ENCODE measurements around the gene PTGES.

Gene PTGES

DNA sequence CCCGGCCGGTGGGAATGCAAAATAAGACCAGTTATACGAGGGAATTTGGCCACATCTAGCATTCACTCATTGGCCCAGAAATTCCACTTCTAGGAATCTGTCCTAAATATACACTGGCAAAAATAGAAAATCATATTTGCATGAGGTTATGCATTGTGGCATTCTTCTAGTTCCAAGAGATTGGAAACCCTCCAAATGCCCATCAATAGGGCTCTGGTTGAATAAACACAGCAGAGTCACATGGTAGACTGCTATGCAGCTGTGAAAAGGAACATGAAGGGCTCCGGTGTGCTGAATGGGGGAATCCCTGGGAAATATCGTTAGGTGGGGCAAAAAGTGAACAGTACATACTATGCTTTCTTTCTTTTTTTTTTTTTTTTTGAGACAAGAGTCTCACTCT, 36.8 kb downstream of the PTGES start:
- no peak for DNase-seq

DNA sequence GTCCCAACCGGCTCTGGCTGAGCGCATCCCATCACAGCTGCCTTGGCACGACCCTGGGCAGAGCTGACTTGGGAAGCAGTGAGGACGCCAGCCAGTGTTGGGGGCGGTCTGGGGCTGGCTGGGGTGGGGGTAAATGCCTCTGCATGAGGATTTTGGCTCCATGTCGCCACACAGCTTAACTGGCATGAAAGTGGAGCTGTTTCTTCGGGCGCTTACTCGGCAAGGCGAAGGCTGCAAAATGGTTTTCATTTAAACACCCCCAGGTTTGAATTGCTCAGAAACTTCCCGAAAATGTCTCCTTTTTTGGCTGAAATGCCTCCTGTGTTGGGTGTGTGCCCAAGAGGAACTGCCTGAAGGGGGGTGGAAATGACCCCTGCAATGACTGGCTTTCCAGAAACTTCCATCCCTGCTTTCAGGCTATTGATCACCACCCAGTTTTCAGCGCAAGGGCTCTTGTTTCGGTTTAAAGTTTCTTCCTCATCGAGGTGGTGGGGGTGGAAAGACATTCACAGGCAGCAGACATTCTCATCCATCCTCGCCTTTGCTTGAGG, 38.3 kb downstream of the PTGES start:
- DNase-seq = no peak

DNA sequence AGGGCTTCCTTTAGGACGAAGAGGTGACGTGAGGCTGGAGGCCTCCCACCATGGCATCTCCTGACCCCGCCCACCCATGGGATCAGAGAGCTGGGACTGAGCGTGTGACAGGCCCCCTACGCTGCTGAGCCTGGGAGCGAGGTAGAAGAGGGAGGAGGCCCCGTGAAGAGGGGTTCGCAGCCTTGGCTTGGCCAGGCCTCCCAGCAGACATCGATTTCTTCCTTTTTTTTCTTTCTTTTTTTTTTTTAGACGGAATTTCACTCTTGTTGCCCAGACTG, 39.5 kb downstream of the PTGES start:
- no peak for DNase-seq

DNA sequence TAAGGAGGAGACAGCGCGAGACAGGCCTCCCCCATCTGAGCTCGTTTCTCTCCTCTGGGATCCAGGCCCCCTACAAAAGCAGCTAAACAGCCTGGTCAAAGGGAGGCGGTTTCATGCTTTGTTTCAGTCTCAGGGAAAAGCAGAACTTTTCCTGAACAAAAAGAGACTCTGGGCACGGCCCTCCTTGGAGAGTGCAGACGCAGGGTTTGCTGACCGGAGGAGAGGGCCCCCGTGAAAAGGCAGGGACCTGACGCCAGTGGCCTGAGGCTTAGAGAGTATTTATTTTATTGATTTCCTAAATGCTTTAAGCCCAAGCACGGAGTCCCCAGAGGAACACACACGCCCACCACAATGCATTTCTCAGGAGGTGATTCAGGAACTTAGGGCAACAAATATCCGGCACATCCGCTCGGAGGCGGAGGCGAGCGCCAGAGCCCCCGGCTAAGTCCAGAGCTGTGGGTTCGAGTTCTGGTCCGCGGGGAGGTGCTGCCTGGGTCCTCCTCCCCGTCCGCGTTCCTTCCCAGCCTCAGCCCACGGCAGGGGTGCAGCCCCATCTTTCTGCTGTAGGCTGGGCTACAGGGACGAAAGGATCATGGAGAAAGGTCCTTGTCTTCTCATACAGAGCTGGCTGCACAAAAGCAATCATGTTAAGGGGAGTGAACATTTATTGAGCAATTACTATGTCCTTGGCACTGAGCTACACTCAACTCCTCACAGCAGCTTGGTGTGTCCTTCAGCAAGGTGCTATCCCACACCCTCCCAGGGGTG, 40.0 kb downstream of the PTGES start:
- DNase-seq = no peak

- DNase-seq = no peak
These were observed 42.7 kb downstream of the PTGES start for GRCh38 chr9:129710169-129710453.

DNA sequence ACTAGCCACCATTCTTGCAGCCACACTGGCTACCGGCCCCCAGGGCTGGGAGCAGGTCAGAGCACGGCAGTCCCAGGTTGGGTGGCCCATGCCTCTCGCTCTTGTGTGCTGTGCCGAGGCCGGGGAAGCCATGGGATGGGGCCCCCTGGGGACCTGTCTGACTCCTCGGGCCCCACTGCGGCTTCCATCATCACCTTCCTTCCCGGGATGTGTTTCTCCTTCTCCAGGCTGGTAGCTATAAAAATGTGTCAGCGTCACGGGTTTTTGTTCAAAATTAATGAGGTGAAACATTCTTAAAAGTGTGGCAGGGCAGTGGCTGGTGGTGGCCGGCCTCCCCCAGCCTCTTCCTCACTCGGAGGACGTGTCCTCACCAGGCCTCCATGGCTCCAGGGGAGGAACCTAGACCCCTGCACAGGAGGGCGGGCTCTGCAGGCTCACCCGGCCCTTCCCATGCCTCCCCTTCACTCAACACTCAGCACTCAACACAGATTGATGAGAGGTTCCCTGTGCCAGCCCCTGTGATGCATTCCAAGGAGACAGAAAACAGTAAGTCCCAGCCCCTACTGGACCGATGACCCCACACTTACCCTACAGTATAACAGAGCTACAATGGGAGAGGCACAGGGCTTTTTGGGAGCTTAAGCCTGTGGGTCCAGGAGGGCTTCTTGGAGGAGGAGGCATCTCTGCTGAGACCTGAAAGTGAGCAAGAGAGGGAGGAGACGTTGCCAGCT, 43.2 kb downstream of the PTGES start:
- no peak for DNase-seq

DNA sequence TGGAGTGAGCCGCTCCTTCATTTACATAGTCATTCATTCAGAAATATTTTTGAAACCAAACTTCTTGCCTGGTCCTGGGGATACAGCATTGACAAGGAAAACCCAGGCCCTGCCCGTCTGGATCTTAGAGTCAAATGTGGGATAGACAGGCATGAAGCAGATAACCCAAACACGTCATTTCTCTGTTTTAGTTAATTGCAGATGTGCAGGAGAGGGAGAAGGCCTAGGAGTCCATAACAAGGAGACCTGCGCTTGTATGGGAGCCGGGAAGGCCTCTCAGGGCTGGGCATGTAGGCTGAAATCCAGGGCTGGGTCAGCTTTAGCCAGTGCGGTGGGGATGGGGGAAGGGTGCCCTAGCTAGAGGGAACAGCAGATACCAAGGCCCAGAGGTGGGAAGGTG, 44.0 kb downstream of the PTGES start:
- DNase-seq = no peak

DNA sequence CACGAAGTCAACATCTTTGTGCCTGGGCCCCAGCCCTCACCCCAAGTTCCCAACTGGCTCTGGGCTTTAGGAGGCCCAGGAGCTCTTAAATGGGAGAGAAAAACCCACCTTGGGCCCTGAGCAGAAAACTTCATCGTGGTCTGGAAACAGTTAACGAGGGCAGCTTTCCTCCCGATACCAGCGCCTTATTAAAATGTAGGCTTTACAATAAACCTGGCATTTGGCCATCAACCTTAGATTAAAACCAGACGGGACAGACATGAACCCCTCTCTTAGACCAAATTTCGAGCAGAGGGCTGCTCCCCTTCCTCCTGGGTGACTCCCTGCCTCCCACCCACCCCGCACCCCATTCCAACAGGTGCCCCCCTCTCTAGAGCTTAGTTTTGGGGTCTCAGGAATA, 48.0 kb downstream of the PTGES start:
- DNase-seq = no peak

DNA sequence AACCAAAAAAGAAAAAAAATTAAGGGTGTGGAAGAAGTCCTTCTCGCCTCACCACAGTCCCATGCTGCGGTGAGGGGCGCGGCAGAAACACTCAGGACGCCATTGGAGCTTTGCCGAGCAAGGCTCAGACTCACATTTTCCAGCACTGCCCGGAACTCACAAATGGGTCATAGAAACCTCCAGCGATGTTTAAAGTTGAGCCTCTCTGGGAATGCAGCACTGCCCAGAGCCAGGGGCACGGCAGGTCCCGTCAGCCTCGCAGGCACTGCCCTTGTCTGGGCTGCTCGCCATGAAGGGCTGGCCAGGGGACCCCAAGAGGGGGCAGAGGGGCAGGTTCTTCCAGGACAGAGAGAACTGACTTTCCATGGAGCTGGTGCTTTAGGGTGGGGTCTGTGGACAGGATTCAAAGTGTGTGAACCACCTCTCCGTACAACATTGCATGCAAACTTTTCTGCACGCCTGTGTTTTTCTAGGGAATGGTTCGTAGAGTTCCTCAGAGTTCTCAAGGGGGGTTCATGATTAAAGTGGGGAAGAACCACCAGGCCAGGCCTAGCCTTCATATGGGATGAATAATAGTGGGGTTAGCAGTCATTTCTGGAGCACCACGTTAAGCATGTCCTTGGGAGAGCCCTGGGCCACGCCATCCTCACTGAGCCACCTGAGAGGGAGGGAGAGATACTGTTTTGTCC, 49.0 kb downstream of the PTGES start:
- DNase-seq = no peak

DNA sequence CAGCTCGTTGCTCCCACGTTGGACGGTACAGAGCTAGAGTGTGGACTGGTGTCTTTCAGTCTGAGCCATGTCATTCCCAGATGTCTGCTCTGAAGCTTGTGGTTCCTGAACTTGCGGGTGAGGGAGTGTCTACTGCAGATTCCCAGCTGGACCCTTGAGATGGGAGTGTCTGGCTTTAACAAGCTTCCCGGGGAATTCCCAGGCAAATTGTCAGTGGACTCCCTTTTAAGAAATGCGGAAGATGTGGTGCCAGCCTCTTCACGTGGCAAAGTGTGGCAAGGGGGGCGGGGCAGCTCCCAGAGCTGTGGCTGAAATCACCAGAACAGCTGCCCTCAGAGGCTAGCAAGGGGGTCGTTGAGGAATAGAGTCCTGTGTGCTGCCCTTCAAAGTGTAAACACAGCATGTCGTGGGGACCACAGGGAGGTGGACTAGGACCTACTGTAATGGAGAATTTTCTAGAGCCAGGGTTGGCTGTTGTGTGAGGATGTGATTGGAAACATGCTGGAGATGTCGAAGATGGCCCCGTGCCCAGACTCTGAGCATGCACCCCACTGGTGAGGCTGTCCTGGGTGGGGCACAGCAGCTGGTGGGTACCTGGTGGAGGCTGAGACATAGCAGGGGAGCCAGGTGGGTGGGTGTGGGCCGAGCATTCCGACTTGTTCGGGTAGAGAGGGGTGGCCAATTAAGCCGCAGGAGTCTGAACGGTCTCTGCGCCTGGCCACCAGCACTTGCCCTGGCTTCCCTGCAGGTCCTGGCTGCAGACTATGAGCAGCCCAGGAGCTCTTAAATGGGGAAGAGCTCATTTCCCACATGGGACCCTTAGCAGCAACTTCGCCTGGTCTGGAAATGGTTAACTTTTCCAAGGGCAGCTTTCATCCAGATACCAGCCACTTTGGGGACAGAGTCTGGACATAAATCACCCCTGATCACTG, 50.0 kb downstream of the PTGES start:
- DNase-seq = no peak

GRCh38 chr9:129701549-129701948, 51.3 kb downstream of the PTGES start:
- no peak for DNase-seq

- no peak for DNase-seq
These were observed 51.8 kb downstream of the PTGES start for GRCh38 chr9:129701054-129701453.

GRCh38 chr9:129698254-129698757, 54.5 kb downstream of the PTGES start:
- DNase-seq = no peak

DNA sequence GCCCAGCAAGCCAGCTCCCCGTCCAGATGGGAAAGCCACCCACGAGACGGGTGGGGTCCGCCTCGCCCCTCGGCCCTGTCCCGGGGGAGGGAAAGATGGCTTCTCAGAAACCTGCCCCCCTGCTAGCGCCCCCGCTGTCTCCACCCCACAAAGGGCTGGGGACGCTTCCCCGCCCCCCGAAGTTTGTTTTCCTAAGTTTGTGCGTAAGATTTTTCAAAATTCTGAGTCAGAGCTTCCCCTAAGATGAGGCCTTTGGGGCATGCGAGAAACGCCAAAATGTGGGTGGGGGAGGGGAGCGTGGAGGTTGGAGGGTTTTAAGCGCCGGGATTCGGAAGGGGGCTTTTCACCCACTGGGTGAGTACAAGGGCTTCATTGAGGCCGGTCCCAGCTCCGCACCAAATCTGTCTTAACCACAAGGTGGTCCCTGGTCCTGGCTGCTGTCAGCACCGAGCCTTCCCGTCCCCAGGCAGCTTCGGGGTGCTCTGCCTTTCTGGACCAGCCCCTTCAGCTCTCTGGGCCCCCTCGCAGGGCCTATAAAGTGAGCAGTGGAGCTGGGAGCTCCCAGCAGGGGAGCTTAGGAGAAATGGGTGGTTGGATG, 55.1 kb downstream of the PTGES start:
- DNase-seq = peak; percentile 3

- DNase-seq = no peak
These were observed 55.7 kb downstream of the PTGES start for GRCh38 chr9:129696944-129697655.

DNA sequence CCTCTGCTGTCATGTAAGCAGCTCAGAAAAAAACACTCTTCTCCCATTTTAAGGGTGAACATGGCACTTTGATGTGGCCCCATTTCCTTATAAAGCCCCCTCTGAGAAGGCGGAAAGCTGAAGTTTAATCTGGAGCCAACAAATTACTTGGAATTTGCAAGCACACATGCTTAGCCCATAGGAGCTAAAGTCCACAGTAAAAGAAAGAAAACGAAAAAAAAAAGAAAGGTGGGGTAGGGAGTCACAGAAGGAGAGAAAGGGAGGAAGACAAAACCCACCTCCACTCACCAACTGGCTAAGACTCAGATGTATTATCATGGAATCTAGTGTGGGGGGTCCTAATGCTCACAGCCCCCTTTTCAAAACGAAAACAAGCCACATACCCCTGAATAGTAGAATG, 57.0 kb downstream of the PTGES start:
- DNase-seq = no peak

DNA sequence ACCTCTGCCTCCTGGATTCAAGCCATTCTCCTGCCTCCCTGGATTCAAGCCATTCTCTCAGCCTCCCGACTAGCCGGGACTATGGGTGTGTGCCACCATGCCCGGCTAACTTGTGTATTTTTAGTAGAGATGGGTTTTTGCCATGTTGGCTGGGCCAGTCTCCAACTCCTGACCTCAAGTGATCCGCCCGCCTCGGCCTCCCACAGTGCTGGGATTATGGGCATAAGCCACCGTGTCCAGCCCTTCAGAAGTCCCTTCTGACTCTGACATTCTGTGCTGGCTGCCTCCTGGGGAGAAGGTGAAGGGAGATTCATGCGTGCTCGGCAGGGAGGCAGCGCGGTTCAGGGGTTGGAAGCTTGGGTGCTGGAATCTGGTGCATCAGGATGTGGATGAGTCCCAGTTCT, 58.6 kb downstream of the PTGES start:
- no peak for DNase-seq

- DNase-seq = no peak
These were observed 59.1 kb downstream of the PTGES start for GRCh38 chr9:129693741-129694140.

DNA sequence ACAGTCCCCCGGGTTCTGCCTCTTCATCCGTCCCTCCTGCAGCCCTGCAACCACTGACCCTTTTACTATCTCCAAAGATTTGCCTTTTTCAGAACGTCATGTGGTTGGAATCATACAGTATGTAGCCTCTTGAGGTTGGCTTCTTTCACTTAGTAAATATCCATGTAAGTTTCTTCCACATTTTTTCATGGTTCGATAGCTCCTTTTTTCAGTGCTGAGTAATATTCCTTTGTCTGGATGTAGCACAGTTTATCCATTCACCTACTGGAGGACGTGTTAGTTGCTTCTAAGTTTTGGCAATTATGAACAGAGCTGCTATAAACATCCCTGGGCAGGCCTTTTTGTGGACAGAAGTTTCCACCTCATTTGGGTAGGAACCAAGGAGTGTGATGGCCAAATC, 60.3 kb downstream of the PTGES start:
- no peak for DNase-seq

All from activated CD4-positive, alpha-beta T cell treated with anti-CD3 and anti-CD28 coated beads, Interleukin-2, amount 50 U/mL, for 1 hour (primary cell).